K562 (cell line): Measurements from ENCODE around the gene CDKN2C. TPM values are rescaled to one million over a fixed set of nuclear protein-coding genes. Genes with fewer than 3 reads are reported as not detected.

Experiments used
- EZH2 ChIP-seq: IDR thresholded peaks from 2 replicates; pipeline ENCODE4 v1.6.1; 2012; ENCODE audit warnings: low read depth, mild to moderate bottlenecking, inconsistent platforms, low read length, borderline replicate concordance
- KLF1 ChIP-seq: fragments of 450-650 bp; IDR thresholded peaks from 2 replicates; pipeline ENCODE4 v1.6.1; 2016; ENCODE audit warnings: missing genetic modification characterization, missing compliant biosample characterization
- MYBL2 ChIP-seq, 2 experiments: fragments of 450-650 bp in 1 of 2; sonication (generic) in 1 of 2; formaldehyde crosslinking in 1 of 2; IDR thresholded peaks; 2 replicates each; pipeline versions ENCODE4 v1.6.1 to v1.8.1; 2017 to 2022; ENCODE audit warnings: borderline replicate concordance in 1 of 2, inconsistent platforms in 1 of 2, low read depth in 1 of 2, mild to moderate bottlenecking in 1 of 2, missing genetic modification reagents in 1 of 2, moderate library complexity in 1 of 2
- POLR2AphosphoS5 ChIP-seq: IDR thresholded peaks from 2 replicates; pipeline ENCODE4 v1.6.1; 2011; ENCODE audit warnings: mild to moderate bottlenecking, low read depth, low read length, moderate library complexity; ENCODE audit not compliant: control insufficient read depth, insufficient read depth
- PYGO2 ChIP-seq: fragments of 450-650 bp; IDR thresholded peaks from 2 replicates; pipeline ENCODE4 v1.6.1; 2016; ENCODE audit warnings: mild to moderate bottlenecking, missing genetic modification characterization, moderate library complexity, missing compliant biosample characterization
- ZNF384 ChIP-seq: IDR thresholded peaks from 2 replicates; pipeline ENCODE4 v1.6.1; 2012; ENCODE audit warnings: low read depth, low read length, improper control_type of control experiment
- ZNF589 ChIP-seq: fragments of 200-800 bp; sonication (Bioruptor generic); IDR thresholded peaks from 2 replicates; pipeline ENCODE4 v1.6.1; 2016; ENCODE audit warnings: low read depth, missing genetic modification characterization, missing compliant biosample characterization
- ZNF717 ChIP-seq: fragments of 250-450 bp; sonication (Bioruptor Pico); IDR thresholded peaks from 2 replicates; pipeline ENCODE4 v1.5.0; 2021
- polyA plus RNA-seq, 8 experiments: library from polyadenylated mRNA; depleted of rRNA in 4 of 8; stranded (reverse) in 5 of 8; unstranded in 3 of 8; fragments of >200 nt; fragmentation: Nextera tagmentation in 2 of 8; fragmentation: Illumina TruSeq in 1 of 8; extraction: Ambion mirVana in 2 of 8; extraction: Trizol in 1 of 8; gene quantifications; 2 replicates each; pipeline versions ENCODE4 v1.2.1 to v1.2.3, GENCODE V29; 2011 to 2014; ENCODE audit warnings: inconsistent platforms in 1 of 8, missing spikeins in 1 of 8
- total RNA-seq, 7 experiments: library from RNA; depleted of rRNA in 6 of 7; stranded (reverse); fragments of >200 nt in 6 of 7; fragmentation: Illumina TruSeq in 2 of 7; extraction: Trizol in 2 of 7; gene quantifications; 2 replicates each; pipeline versions ENCODE4 v1.2.1 to v1.2.3, GENCODE V29; 2011 to 2021; ENCODE audit warnings: low replicate concordance in 1 of 7
- TF ChIP-seq, protein P1 (sequence below): fragments of 250-450 bp; sonication (Bioruptor Pico); IDR thresholded peaks from 2 replicates; pipeline ENCODE4 v1.5.1; 2021; ENCODE audit warnings: mild to moderate bottlenecking
- TF ChIP-seq, protein P2 (sequence below): sonication (generic); formaldehyde crosslinking; IDR thresholded peaks from 2 replicates; pipeline ENCODE4 v1.8.1; 2023; ENCODE audit warnings: mild to moderate bottlenecking, missing genetic modification reagents
- TF ChIP-seq, protein P3 (sequence below): sonication (generic); formaldehyde crosslinking; IDR thresholded peaks from 2 replicates; pipeline ENCODE4 v1.8.1; 2023; ENCODE audit warnings: mild to moderate bottlenecking, missing genetic modification reagents
- TF ChIP-seq, protein P4 (sequence below): sonication (generic); IDR thresholded peaks from 2 replicates; pipeline ENCODE4 v1.6.1; 2016
- TF ChIP-seq, protein P5 (sequence below), 2 experiments: IDR thresholded peaks; 2 replicates each; pipeline ENCODE4 v1.6.1; 2012; ENCODE audit warnings: improper control_type of control experiment in 2 of 2, low read depth in 2 of 2, low read length in 2 of 2, borderline replicate concordance in 1 of 2

The CDKN2C gene
- total and polyA plus RNA-seq, 9 of the 15 experiments (the other 6 are each of a cell fraction or from before 2014, with no cell fraction given): 11.9 to 74.3 (median 45.9) TPM

DNA sequence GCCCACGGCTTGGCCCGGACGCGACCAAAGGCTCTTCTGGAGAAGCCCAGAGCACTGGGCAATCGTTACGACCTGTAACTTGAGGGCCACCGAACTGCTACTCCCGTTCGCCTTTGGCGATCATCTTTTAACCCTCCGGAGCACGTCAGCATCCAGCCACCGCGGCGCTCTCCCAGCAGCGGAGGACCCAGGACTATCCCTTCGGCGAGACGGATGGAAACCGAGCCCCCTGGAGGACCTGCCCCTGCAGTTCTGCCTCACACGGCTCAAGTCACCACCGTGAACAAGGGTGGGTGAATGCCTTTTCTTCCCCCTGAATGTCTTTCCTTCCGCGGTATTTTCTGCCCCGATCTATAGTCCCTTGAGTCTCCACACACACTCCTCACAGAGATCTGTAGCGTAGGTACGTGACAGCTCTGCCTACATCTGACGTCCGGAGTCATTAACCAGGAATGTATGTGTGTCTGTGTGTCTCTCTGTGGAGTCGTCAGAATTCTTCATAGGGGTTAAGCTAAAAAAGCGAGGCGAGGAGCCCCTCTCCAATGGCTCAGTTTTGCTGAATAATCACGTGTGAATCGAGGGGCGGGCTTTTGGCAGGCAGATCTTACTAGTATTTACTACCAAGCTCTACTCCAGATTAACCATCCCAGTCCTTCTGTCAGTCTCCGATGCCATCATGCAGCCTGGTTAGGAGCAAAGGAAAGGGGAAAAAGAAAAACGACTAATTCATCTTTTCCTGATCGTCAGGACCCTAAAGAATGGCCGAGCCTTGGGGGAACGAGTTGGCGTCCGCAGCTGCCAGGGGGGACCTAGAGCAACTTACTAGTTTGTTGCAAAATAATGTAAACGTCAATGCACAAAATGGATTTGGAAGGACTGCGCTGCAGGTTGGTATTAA lies at the start of gene CDKN2C (continued):
- TF ChIP-seq, protein P1, sequence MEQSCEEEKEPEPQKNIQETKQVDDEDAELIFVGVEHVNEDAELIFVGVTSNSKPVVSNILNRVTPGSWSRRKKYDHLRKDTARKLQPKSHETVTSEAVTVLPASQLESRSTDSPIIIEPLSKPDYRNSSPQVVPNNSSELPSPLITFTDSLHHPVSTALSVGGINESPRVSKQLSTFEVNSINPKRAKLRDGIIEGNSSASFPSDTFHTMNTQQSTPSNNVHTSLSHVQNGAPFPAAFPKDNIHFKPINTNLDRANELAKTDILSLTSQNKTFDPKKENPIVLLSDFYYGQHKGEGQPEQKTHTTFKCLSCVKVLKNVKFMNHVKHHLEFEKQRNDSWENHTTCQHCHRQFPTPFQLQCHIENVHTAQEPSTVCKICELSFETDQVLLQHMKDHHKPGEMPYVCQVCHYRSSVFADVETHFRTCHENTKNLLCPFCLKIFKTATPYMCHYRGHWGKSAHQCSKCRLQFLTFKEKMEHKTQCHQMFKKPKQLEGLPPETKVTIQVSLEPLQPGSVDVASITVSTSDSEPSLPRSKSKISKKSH (CRISPR knock-in tag): no peak
- TF ChIP-seq ZNF717 (CRISPR knock-in tag) (no peak), ZNF384 (no peak), POLR2AphosphoS5 (peak; percentile 33; the same call in 1 of the 2 replicates), EZH2 (no peak), KLF1 (tag) (no peak), ZNF589 (no peak), MYBL2 (IDR thresholded peaks at IDR 0.05; ENCODE audit: low read depth) (no peak), MYBL2 (CRISPR knock-in tag; IDR thresholded peaks at IDR 0.05; ENCODE audit: borderline replicate concordance) (no peak), PYGO2 (tag) (no peak)
- TF ChIP-seq, protein P2, sequence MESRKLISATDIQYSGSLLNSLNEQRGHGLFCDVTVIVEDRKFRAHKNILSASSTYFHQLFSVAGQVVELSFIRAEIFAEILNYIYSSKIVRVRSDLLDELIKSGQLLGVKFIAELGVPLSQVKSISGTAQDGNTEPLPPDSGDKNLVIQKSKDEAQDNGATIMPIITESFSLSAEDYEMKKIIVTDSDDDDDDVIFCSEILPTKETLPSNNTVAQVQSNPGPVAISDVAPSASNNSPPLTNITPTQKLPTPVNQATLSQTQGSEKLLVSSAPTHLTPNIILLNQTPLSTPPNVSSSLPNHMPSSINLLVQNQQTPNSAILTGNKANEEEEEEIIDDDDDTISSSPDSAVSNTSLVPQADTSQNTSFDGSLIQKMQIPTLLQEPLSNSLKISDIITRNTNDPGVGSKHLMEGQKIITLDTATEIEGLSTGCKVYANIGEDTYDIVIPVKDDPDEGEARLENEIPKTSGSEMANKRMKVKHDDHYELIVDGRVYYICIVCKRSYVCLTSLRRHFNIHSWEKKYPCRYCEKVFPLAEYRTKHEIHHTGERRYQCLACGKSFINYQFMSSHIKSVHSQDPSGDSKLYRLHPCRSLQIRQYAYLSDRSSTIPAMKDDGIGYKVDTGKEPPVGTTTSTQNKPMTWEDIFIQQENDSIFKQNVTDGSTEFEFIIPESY (CRISPR knock-in tag): peak; percentile 28; the same call in 1 of the 2 replicates
- TF ChIP-seq, protein P3, sequence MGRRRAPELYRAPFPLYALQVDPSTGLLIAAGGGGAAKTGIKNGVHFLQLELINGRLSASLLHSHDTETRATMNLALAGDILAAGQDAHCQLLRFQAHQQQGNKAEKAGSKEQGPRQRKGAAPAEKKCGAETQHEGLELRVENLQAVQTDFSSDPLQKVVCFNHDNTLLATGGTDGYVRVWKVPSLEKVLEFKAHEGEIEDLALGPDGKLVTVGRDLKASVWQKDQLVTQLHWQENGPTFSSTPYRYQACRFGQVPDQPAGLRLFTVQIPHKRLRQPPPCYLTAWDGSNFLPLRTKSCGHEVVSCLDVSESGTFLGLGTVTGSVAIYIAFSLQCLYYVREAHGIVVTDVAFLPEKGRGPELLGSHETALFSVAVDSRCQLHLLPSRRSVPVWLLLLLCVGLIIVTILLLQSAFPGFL (CRISPR knock-in tag): no peak
- TF ChIP-seq, protein P4, sequence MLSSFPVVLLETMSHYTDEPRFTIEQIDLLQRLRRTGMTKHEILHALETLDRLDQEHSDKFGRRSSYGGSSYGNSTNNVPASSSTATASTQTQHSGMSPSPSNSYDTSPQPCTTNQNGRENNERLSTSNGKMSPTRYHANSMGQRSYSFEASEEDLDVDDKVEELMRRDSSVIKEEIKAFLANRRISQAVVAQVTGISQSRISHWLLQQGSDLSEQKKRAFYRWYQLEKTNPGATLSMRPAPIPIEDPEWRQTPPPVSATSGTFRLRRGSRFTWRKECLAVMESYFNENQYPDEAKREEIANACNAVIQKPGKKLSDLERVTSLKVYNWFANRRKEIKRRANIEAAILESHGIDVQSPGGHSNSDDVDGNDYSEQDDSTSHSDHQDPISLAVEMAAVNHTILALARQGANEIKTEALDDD: peak; percentile 100
- TF ChIP-seq, protein P5, sequence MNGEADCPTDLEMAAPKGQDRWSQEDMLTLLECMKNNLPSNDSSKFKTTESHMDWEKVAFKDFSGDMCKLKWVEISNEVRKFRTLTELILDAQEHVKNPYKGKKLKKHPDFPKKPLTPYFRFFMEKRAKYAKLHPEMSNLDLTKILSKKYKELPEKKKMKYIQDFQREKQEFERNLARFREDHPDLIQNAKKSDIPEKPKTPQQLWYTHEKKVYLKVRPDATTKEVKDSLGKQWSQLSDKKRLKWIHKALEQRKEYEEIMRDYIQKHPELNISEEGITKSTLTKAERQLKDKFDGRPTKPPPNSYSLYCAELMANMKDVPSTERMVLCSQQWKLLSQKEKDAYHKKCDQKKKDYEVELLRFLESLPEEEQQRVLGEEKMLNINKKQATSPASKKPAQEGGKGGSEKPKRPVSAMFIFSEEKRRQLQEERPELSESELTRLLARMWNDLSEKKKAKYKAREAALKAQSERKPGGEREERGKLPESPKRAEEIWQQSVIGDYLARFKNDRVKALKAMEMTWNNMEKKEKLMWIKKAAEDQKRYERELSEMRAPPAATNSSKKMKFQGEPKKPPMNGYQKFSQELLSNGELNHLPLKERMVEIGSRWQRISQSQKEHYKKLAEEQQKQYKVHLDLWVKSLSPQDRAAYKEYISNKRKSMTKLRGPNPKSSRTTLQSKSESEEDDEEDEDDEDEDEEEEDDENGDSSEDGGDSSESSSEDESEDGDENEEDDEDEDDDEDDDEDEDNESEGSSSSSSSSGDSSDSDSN (IDR thresholded peaks at IDR 0.05; ENCODE audit: borderline replicate concordance in 1 of 2, low read depth in 2 of 2, low read length in 2 of 2): peak in 1 of 2 experiments; percentile 21; a peak in 2 of 4 replicates
